ENCODE measurements around the gene MRPS6.

DNA sequence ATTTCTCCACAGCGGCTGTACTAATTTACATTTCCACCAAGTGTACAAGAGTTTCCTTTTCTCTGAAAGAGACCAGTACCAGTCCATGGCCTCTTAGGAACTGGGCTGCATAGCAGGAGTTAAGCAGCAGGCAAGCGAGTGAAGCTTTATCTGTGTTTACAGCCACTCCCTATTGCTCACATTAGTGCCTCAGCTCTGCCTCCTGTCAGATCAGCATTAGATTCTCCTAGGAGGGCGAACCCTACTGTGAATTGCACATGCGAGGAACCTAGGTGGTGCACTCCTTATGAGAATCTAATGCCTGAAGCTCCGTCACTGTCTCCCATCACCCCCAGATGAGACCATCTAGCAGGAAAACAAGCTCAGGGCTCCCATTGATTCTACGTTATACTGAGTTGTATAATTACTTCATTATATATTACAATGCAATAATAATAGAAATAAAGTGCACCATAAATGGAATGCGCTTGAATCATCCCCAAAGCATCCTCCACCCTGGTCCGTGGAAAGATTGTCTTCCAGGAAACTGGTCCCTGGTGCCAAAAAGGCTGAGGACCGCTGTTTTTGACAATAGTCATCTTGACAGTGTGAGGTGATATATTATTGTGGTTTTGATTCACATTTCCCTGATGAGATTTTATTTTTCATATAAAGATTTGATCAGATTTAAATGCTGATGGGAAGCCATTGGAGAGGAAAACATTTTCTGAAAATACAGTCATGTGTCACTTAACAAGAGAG lies 45.5 kb upstream of the MRPS6 start:
- TF ChIP-seq POLR2A (IDR thresholded peaks at IDR 0.05; ENCODE audit: low read depth) (no peak), POLR2AphosphoS5 (IDR thresholded peaks at IDR 0.05) (no peak)
- TF ChIP-seq, protein P1, sequence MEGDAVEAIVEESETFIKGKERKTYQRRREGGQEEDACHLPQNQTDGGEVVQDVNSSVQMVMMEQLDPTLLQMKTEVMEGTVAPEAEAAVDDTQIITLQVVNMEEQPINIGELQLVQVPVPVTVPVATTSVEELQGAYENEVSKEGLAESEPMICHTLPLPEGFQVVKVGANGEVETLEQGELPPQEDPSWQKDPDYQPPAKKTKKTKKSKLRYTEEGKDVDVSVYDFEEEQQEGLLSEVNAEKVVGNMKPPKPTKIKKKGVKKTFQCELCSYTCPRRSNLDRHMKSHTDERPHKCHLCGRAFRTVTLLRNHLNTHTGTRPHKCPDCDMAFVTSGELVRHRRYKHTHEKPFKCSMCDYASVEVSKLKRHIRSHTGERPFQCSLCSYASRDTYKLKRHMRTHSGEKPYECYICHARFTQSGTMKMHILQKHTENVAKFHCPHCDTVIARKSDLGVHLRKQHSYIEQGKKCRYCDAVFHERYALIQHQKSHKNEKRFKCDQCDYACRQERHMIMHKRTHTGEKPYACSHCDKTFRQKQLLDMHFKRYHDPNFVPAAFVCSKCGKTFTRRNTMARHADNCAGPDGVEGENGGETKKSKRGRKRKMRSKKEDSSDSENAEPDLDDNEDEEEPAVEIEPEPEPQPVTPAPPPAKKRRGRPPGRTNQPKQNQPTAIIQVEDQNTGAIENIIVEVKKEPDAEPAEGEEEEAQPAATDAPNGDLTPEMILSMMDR (IDR thresholded peaks at IDR 0.05) = no peak

All from esophagus muscularis mucosa (tissue), 3 donors.